Fibroblast of skin of back (primary cell): ENCODE measurements around the gene ACVR2A.

Experiments
- DNase-seq: peaks from one replicate; pipeline ENCODE4 v3.0.0-alpha.2; 2013

ACVR2A gene

DNA sequence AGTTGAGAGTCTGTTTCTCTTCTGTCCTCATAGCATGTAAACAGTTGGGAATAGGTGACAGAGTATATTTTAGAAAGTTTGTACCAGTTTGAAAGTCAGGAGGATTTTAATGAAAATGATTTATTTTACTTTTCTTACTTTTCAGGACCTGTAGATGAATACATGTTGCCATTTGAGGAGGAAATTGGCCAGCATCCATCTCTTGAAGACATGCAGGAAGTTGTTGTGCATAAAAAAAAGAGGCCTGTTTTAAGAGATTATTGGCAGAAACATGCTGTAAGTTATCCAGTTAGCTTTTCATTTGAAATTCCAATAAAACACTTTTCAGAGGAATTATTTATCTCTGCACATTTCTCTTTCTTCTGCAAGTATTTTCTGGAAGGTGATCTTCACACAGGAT, 81.1 kb downstream of the ACVR2A start:
- no peak for DNase-seq

DNA sequence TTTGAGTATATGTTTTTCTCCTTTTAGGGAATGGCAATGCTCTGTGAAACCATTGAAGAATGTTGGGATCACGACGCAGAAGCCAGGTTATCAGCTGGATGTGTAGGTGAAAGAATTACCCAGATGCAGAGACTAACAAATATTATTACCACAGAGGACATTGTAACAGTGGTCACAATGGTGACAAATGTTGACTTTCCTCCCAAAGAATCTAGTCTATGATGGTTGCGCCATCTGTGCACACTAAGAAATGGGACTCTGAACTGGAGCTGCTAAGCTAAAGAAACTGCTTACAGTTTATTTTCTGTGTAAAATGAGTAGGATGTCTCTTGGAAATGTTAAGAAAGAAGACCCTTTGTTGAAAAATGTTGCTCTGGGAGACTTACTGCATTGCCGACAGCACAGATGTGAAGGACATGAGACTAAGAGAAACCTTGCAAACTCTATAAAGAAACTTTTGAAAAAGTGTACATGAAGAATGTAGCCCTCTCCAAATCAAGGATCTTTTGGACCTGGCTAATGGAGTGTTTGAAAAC, 82.3 kb downstream of the ACVR2A start:
- DNase-seq = no peak

DNA sequence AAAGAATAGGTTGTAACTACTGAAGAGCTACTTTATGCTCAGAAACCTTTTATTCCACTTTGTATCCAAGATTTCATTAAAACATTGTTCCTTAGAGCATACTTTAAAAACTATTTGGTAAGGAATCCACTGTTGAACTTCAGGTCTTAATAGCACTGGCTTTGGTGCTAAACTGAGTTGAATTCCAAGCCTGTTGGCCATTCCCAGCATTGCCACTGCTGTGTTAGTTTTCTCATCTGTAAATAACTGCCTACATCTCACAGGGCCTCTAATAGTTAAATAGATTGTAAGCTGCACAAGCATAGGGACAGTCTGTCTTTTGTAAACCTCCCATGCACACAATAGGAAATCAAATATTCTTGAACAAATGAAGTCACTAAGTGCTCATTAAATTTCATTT, 89.1 kb downstream of the ACVR2A start:
- no peak for DNase-seq

DNA sequence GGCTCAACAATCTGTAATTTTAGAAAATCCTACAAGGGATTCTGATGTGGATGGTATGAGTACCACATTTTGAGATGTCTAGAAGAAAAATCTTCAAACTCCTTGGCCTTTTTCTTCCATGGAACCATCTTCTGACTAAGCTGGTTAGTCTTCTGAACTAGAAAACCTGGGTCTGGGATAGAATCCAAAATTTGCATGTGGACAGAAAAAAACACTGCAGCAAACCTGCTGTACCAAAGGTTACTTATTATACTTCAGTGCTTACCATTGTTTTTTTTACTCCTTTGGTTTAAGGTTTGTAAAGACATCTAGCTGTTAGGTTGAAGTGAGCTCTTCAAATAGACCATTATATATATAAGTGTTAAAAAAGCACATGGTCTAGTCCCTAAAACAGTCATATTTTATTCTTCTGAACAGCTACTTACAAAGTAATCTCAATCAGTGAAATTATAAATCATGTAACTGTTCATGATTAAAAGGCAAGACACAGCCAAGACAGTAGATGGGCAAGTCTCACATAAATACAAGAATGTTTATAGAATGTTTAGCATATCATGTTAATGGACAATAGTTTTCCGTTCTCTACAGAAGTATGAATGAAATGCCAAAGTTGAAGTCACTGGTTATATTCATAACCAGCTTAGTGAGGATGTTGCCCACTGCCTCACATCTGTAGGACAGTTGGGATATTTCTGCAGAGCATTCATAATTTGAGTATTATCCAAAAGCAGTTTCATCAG, 90.2 kb downstream of the ACVR2A start:
- DNase-seq = no peak

DNA sequence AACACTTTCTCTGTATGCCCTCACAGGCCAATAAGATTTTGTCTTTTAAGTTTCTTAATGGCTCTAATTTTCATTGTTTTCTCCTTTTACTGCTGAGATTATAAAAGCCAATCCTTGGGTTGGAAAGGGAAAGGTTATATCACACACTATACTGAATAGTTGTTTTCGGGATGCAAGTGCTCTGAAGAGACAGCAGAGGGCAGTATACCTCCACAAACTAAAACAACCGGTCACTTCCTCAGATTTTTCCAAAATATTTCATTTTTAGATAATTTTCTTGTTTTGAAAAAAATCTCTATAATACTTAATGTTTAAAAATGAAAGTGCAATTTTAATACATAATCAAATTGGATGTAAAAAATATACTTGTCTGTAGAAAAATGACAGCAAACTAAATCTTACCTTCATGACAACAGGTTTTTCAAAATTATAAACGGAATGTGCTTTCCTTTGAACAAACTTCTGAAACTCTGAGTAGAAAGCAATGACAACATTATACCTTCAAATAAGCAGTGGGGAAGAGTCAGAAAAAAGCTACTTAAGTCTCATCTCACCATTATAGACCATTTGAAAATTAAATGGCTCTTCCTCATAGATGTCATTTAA, 93.0 kb downstream of the ACVR2A start:
- peak; percentile 22 for DNase-seq

DNA sequence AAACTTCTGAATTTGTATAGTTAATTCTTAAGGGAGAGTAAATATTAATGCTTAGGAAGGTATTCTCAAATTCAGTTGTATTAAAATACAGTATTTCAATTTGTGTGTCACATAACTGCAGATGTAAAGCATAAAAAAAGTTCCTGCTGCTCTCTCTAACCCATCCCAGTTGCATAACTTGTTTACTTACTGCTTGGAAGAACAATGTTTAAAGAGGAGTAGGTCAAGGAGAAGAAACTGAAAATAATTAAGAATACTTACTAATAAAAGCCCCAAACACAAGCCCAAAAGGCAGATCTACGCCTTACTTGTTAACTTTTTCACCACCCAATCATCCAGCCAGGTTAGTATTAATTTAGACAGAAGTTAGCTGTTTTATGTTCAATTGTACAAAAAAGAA, 94.5 kb downstream of the ACVR2A start:
- no peak for DNase-seq

DNA sequence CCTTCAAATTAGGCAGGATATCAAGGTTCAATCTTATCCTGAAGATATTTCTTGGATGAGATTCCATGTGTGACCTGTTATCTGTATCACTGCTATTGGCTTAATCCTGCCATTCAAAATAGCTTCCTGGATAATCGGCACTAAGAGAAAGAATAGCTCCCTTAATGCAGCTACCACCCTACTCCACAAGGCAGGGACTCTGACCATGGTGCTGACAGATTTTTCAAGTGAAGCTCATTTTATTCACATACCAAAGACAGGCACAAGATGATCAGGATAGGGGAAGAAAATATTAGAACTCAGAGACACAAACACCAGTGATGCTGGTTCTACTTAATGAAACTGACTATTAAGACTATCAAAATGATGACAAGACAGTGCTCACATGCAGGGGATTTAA, 100.8 kb downstream of the ACVR2A start:
- DNase-seq = peak; percentile 42

DNA sequence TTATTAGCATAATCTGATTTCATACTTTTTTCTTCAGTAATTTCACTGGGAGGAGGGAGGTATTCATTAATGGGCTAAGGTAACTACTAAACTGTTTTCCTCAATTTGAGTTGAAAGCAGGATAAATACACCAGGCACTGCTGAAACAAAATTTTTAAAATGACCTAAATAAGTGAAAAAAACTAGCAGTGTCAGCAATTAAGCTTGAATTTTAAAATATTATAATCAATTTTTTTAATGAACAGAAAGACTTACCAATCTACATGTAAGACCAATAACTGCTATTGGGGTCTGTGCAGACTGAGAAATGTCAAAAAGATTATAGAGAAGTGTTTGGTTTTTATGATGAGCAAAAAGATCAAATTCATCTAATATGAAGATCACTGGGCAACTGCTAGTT, 107.3 kb downstream of the ACVR2A start:
- DNase-seq = no peak

DNA sequence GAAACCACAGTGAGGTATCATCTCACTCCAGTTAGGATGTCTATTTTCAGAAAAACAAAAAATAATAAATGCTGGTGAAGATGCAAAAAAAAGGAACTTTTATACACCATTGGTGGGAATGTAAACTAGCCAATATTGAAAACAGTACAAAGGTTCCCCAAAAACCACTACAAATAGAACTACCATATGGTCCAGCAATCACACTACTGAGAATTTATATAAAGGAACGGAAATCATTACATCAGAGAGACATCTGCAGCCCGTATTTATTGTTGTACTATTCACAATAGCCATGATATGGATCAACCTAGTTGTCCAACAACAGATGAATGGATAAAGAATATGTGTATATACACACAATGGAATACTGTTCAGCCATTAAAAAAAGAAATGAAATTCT, 123.7 kb downstream of the ACVR2A start:
- DNase-seq = no peak

DNA sequence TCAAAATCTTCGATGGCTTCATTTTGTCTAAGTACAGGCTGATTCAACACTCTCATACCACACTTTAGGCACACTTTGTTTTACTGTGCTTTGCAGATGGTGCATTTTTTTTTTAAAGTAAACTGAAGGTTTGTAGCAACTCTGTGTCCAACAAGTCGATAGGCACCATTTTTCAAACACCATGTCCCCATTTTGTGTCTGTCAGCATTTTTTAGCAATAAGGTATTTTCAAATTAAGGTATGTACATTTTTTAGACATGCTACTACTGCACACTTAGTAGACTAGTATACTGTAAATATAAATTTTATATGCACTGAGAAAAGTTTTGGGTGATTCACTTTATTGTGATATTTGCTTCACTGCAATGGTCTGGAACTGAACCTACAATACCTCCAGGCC, 131.3 kb downstream of the ACVR2A start:
- no peak for DNase-seq

DNA sequence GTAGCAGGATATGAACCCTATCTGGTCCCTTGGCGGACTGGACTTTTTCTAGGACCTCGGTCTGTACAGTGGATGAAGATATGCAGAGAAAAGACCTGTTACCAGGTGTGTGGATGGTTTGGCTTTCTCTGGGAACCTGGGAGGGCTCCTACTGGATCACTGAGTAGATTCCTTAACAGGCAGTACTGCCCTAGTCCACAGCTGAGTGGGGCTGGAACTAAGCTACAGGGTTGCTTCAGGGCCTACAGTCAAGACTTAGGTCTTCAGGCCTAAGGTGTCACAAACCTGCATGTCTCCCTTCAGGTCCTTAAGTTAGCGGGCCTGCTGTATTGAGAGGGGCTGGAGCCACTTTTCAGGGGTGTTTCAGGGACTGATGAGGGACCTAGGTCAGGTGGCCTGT, 132.8 kb downstream of the ACVR2A start:
- DNase-seq = no peak
